Fibroblast of lung (primary cell): Measurements from ENCODE around the gene TNC. TPM values are rescaled to one million over a fixed set of nuclear protein-coding genes. Genes with fewer than 3 reads are reported as not detected.

Experiments
- DNase-seq, 2 donors: peaks; one replicate each; pipeline versions ENCODE4 v3.0.0 to v3.0.0-alpha.2; 2010; ENCODE audit warnings: low read depth in 2 of 2
- H2AFZ ChIP-seq: 2 replicates; pipeline ENCODE4 v1.5.1; 2012; ENCODE audit warnings: low read length, control low read depth, inconsistent platforms
- H3K27ac ChIP-seq: 2 replicates; pipeline ENCODE4 v1.5.1; 2011; ENCODE audit warnings: low read length, control low read depth; ENCODE audit not compliant: insufficient read depth
- H3K27me3 ChIP-seq: 2 replicates; pipeline ENCODE4 v1.5.1; 2011; ENCODE audit warnings: mild to moderate bottlenecking, low read length; ENCODE audit not compliant: control insufficient read depth, insufficient read depth
- H3K36me3 ChIP-seq: 2 replicates; pipeline ENCODE4 v1.5.1; 2011; ENCODE audit warnings: low read length; ENCODE audit not compliant: control insufficient read depth, insufficient read depth
- H3K4me1 ChIP-seq: 2 replicates; pipeline ENCODE4 v1.5.1; 2011; ENCODE audit warnings: low read length; ENCODE audit not compliant: control insufficient read depth, insufficient read depth; ENCODE audit errors: extremely low read depth
- H3K4me2 ChIP-seq: 2 replicates; pipeline ENCODE4 v1.5.1; 2011; ENCODE audit warnings: low read length, control low read depth; ENCODE audit not compliant: insufficient read depth; ENCODE audit errors: extremely low read depth
- H3K4me3 ChIP-seq, 4 experiments: fragments of 200-600 bp in 1 of 4; sonication (generic) in 1 of 4; replicated peaks in 1 of 4; 2 replicates each; pipeline ENCODE4 v1.5.1; 2011 to 2016; ENCODE audit warnings: low read length in 4 of 4, low read depth in 3 of 4, mild to moderate bottlenecking in 3 of 4, control low read depth in 2 of 4, inconsistent platforms in 1 of 4, mixed read lengths in 1 of 4; ENCODE audit not compliant: insufficient read depth in 1 of 4; ENCODE audit errors: control extremely low read depth in 1 of 4
- H3K79me2 ChIP-seq: 2 replicates; pipeline ENCODE4 v1.5.1; 2012; ENCODE audit warnings: mild to moderate bottlenecking, low read length, inconsistent platforms; ENCODE audit not compliant: control insufficient read depth, insufficient read depth
- H3K9ac ChIP-seq: 2 replicates; pipeline ENCODE4 v1.5.1; 2011; ENCODE audit warnings: mild to moderate bottlenecking, low read length, control low read depth; ENCODE audit not compliant: insufficient read depth
- H3K9me3 ChIP-seq: 2 replicates; pipeline ENCODE4 v1.5.1; 2012; ENCODE audit warnings: low read depth, low read length; ENCODE audit not compliant: control insufficient read depth, insufficient read depth
- H4K20me1 ChIP-seq: 2 replicates; pipeline ENCODE4 v1.5.1; 2011; ENCODE audit warnings: low read length; ENCODE audit not compliant: control insufficient read depth, insufficient read depth; ENCODE audit errors: extremely low read depth
- EZH2 ChIP-seq: IDR thresholded peaks from 2 replicates; pipeline ENCODE4 v1.5.1; 2012; ENCODE audit warnings: low read length, control low read depth, mild to moderate bottlenecking; ENCODE audit errors: missing control alignments
- polyA plus RNA-seq, 2 donors: library from polyadenylated mRNA; depleted of rRNA in 1 of 2; stranded (reverse) in 1 of 2; unstranded in 1 of 2; fragments of >200 nt; gene quantifications; 2 replicates each; pipeline ENCODE4 v1.2.1, GENCODE V29; 2011 to 2012; ENCODE audit warnings: missing spikeins in 1 of 2
- total RNA-seq: library from RNA; depleted of rRNA; stranded (reverse); fragments of >200 nt; gene quantifications from 2 replicates; pipeline ENCODE4 v1.2.1, GENCODE V29; 2014
- TF ChIP-seq, protein P1 (sequence below), 2 donors: IDR thresholded peaks in 1 of 2; conservative IDR thresholded peaks in 1 of 2; 1 replicate in 1 of 2; 2 replicates in 1 of 2; pipeline ENCODE4 v1.5.1; 2011 to 2012; ENCODE audit warnings: low read length in 2 of 2, control low read depth in 1 of 2, inconsistent platforms in 1 of 2, low read depth in 1 of 2, mild to moderate bottlenecking in 1 of 2

The TNC gene
- total and polyA plus RNA-seq, 2 donors (not counting 1 experiment from before 2014, with no cell fraction given): 227 to 560 TPM

DNA sequence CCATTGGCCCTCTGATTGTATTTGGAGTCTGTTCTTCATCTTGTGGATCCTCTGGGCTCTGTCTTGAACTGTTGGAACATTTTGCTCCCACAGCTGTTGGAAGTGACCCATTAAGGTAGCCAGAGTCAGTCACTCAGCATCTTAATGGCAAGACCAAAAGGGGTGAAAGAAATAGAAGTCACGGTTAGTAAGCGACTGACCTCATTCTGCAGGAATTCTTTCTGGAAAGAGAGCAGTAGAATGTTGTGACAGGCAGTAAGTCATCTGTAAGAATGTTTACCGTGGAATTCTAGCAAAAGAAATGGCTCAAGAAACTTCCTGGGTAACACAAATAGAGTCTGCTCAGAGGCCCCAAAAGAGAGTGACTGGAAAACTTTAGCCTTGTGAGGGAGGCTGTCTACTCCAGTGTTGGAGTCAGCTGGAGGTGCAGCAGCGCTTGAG is 28.6 kb upstream of the TNC start:
- no peak overlapping the region for H3K4me2 ChIP-seq
- H3K27me3 ChIP-seq: no peaks in the 10 kb centered on the region
- peaks cover 7% of the 10 kb centered on the region for H3K4me1 ChIP-seq
- TF ChIP-seq, protein P1, sequence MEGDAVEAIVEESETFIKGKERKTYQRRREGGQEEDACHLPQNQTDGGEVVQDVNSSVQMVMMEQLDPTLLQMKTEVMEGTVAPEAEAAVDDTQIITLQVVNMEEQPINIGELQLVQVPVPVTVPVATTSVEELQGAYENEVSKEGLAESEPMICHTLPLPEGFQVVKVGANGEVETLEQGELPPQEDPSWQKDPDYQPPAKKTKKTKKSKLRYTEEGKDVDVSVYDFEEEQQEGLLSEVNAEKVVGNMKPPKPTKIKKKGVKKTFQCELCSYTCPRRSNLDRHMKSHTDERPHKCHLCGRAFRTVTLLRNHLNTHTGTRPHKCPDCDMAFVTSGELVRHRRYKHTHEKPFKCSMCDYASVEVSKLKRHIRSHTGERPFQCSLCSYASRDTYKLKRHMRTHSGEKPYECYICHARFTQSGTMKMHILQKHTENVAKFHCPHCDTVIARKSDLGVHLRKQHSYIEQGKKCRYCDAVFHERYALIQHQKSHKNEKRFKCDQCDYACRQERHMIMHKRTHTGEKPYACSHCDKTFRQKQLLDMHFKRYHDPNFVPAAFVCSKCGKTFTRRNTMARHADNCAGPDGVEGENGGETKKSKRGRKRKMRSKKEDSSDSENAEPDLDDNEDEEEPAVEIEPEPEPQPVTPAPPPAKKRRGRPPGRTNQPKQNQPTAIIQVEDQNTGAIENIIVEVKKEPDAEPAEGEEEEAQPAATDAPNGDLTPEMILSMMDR (conservative IDR thresholded peaks at IDR 0.05 in 1 of 2, IDR thresholded peaks at IDR 0.05 in 1 of 2; ENCODE audit: low read depth in 1 of 2, low read length in 2 of 2): no peak
- no peak for TF ChIP-seq EZH2
- no peaks in the 10 kb centered on the region for H3K79me2 ChIP-seq
- no peak overlapping the region for H3K9ac ChIP-seq
- no peak overlapping the region for H3K4me3 ChIP-seq
- no peaks in the 10 kb centered on the region for H3K9me3 ChIP-seq
- peak; percentile 90 to 97 for DNase-seq
- H3K27ac ChIP-seq: peak overlapping the region; percentile 38
- H2AFZ ChIP-seq: no peak overlapping the region
- H3K36me3 ChIP-seq: no peaks in the 10 kb centered on the region
- no peaks in the 10 kb centered on the region for H4K20me1 ChIP-seq

DNA sequence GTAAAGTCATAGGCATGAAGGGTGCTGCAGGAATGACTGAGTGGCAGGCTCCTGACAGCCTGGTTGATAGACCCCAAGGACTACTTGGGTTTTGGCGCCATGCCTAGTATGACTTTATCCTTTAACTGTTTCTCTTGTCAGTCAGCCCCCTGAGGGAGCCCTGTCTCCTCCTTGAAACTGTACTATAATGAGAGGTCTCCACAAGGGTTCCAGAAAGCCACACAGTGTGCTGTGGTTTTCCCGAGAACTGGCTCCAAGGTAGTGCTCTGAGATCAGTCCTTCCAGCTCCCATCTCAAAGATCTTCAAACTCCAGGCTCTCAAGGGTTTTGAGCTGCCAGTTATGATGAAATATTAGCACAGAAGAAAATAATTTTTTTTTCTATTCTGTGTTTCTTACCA is 26.7 kb upstream of the TNC start:
- H3K9ac ChIP-seq: no peak overlapping the region
- TF ChIP-seq EZH2: no peak
- TF ChIP-seq, protein P1 (conservative IDR thresholded peaks at IDR 0.05 in 1 of 2, IDR thresholded peaks at IDR 0.05 in 1 of 2; ENCODE audit: low read depth in 1 of 2, low read length in 2 of 2): no peak

DNA sequence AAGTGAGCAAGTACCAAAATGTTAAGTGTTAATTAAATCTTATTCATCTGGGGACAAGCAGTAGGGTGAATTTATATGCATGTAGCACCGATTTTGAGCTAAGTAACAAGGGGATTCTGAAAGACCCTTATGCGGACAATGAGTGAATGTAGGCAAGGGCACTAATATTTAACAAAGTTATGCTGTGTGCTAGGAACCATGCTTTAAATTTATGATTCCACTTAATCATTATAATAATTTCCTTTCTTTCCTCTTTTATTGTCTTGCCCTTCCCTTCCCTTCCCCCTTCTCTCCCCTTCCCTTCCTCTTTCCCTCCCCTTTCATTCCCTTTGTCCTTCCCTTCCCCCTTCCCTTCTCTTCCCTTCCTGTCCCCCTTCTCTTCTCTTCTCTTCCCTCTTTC is 25.7 kb upstream of the TNC start:
- DNase-seq: no peak
- no peaks in the 10 kb centered on the region for H3K79me2 ChIP-seq
- H3K36me3 ChIP-seq: no peaks in the 10 kb centered on the region
- no peaks in the 10 kb centered on the region for H3K27me3 ChIP-seq
- no peak overlapping the region for H3K4me2 ChIP-seq
- H3K9ac ChIP-seq: no peak overlapping the region
- TF ChIP-seq, protein P1 (conservative IDR thresholded peaks at IDR 0.05 in 1 of 2, IDR thresholded peaks at IDR 0.05 in 1 of 2; ENCODE audit: low read depth in 1 of 2, low read length in 2 of 2): no peak
- no peak for TF ChIP-seq EZH2
- peaks cover 7% of the 10 kb centered on the region for H3K4me1 ChIP-seq
- no peak overlapping the region for H3K4me3 ChIP-seq
- no peak overlapping the region for H2AFZ ChIP-seq
- no peaks in the 10 kb centered on the region for H4K20me1 ChIP-seq
- no peaks in the 10 kb centered on the region for H3K9me3 ChIP-seq
- H3K27ac ChIP-seq: no peak overlapping the region

More for the DNA sequence above, 26.7 kb upstream of the TNC start:
- H3K9me3 ChIP-seq: no peaks in the 10 kb centered on the region
- peaks cover 7% of the 10 kb centered on the region for H3K4me1 ChIP-seq
- no peak overlapping the region for H3K4me3 ChIP-seq
- H4K20me1 ChIP-seq: no peaks in the 10 kb centered on the region
- no peaks in the 10 kb centered on the region for H3K36me3 ChIP-seq
- no peaks in the 10 kb centered on the region for H3K27me3 ChIP-seq
- H2AFZ ChIP-seq: no peak overlapping the region
- peak in 1 of 2 donors; percentile 71 for DNase-seq
- H3K4me2 ChIP-seq: no peak overlapping the region
- no peaks in the 10 kb centered on the region for H3K79me2 ChIP-seq
- H3K27ac ChIP-seq: no peak overlapping the region
